Fibroblast of skin of scalp (primary cell): ENCODE measurements around the gene ASB8.
"Not testable (repeated sequence)": the region's sequence is repeated elsewhere in the genome, so short reads cannot be mapped to it uniquely, and the experiment has no call there.

Experiments
- DNase-seq: peaks from one replicate; pipeline ENCODE4 v3.0.0-alpha.2; 2013

The ASB8 gene

DNA sequence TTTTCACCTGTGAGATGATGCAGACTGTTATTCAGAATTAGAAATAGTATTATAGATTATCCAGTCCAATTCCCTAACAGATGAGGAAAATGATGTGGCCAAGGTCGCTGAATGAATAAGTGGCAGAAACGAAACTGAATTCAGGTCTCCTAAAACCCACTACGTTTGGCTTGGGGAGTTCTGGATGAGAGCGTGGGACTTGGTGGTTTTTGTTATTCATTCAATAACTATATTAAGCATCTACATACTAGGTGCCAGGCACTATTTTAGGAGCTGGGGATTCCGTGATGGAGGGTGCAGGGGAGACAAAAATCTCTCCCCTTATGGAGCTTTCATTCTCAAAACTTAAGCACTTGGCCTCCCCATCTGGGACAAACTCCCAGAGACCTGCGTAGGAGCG, 25.3 kb upstream of the ASB8 start:
- no peak for DNase-seq

DNA sequence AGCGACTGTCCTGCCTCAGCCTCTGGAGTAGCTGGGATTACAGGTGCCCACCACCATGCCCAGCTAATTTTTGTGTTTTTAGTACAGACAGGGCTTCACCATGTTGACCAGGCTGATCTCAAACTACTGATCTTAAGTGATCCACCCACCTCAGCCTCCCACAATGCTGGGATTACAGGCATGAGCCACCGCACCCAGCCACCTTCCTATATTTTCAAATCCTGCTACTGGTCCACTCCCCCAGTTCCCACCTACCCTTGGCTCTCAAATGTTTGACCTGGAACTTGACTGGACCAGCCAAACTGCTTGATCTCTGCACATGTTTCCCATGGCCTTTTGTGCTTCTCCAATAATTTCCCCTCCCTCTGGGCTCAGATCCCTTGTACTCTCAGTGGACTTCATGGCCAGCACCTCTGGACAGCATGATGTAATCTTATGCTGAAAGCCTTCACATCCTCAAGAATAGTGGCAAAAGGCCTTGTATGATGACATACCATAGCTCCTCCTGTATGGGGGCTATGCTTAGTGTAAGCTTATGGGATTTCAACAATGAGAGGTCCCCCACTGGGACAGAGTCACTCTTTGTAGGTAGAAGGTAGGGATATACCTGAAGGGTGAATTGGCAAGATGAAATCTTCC, 23.7 kb upstream of the ASB8 start:
- DNase-seq = no peak

DNA sequence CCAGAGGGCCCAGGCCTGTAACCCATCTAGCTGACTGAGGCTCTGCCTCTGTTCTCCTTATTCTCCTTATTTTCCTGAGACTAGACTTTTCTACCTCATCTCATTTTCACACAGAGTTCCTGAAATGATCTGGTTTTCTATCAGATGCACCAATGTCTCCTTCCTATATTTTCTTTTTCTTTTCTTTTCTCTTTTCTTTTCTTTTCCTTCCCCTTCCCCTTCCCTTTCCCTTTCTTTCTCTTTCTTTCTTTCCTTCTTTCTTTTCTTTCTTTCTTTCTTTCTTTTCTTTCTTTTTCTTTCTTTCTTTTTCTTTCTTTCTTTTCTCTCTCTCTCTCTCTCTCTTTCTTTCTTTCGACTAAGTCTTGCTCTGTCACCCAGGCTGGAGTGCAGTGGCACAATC, 23.1 kb upstream of the ASB8 start:
- no peak for DNase-seq

DNA sequence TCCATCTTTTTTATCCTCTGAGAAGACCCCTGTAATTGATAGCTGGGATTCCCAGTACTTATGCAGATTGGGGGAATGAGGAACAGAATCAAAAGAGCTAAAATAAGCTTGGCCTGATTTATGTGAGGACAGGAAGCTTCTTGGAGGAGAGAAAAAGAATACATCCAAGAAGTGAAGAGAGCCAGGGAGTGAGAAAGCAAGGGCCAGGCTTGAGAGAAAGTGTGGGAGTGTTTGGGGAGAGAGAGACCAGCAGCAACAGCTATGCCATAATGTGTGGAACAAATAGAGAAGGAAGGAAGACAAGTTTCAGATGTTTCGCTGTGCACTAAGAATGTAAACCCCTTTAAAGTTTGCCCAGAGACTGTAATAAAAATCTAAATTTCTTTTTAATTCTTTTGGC, 22.2 kb upstream of the ASB8 start:
- DNase-seq = no peak

DNA sequence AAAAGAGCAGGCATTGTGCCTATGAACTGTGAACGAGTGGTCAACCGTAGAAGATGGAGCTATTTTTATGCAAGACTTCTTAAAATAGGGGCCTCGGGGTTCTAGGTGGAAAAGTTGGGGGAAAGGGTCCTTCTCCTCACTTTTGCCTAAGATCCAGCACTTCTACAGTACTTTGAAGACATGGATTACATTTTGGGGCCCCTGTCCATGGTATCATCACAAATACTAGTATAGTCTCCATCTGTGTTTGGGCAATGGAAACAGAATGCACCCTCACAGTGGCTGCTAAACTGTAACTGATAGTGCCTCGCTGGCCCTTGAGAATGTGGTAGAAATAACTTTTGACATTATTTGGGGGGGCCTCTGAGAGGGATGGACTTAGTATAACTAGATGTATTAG, 20.7 kb upstream of the ASB8 start:
- no peak for DNase-seq

DNA sequence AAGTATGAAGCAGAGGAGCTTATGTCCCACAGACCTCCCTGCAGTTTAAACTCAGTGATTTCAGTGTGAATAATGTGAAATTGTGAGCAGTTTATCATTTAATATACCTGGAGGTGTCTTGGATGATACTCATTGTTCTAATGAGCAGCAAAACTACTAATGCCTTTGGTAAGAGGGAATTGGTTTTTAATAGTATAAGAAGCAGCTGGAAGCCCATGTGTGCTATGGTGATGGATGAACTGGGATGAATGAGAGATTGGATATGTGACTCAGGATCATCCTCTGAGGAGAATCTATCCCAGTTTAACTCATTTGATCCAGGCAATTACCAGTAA, 19.1 kb upstream of the ASB8 start:
- no peak for DNase-seq

DNA sequence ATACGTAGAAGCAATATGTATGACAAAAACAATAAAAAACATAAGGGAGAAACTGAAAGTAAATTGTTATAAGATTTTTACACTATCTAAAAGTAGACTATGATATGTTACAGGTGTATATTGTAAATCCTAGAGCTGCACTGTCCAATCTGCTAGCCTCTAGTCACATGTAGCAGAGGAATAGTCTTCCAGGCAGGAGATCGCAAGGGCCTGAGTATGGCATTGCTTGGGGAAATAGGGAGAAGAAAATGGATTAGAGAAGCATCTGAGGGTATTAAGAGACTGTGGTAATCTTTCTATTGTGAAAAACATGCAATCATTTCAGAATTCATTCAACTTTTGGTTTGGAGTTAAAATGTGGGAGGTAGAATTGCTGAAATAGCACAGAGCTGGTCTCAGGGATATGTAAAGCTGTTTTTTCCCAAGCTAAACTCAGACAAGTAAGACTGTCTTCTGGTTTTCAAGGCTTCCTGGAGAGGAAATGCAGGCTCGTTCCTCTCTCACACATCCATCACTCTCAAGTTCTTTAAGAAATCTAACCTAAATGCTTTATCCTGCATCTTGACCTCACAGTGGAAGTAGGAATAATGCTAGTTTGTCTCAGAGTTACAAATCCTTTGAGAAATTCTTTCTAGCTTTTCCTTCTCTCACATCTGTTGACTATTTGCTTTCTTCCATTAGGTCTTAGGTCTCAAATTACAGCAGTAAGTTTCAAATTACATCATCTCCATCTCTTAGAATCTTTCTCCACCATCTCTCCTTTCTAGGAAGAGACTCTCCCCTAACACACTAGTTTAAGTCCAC, 18.5 kb upstream of the ASB8 start:
- peak; percentile 32 for DNase-seq

DNA sequence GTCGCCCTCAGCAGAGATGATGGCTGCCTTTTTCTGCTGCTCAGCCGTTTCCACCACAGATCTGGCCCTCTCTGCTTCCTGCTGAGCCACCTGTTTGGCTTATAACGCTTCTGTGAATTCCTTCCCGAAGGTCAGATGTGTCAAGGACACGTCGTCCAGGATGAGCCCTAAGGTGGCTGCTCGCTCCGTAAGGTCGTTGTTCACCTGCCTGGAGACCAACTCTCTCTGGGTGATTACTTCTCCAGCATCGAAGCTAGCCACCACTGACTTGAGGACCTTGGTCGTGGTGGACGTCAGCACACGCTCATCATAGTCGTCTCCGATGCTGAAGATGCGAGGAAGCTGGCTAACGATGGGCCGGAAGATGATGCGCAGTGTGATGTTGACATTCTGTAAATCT, 11.7 kb upstream of the ASB8 start:
- no peak for DNase-seq

DNA sequence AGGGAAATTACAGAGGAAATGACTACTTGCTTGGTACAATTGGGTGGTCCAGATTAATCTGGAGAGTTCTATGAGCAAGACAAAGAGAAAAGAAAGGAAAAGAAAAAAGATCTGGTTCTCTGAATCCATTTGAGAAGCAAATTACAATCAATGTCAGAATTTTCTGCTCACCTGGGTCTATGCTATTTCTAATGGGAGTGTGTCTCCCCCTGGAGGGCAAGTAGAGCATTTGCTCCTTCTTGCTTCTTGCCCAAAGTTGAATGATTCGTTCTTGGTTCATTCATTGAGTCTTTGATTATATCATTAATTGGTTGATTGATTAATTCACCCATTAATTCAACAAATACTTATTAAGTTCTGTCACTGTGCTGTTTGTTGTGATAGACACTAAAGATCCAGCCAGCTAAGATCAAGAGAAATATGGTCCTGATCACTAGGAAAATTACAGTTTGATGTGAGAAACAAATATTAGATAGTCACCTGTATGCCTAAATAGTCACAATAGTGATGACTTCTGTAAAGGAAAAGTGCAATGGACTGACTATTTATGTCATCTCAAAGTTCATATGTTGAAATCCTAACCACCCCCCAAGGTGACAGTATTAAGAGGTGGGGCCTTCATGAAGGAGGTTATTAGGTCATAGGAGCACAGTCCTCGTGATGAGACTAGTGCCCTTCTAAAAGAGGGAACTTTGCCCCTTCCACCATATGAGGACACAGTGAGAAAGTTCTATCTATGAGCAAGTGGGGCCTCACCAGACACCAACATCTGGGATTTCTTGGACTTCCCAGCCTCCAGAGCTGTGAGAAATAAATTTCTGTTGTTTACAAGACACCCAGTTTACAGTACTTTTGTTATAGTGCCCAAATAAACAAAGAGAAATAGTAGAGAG, 8.0 kb upstream of the ASB8 start:
- DNase-seq = peak; percentile 55

DNA sequence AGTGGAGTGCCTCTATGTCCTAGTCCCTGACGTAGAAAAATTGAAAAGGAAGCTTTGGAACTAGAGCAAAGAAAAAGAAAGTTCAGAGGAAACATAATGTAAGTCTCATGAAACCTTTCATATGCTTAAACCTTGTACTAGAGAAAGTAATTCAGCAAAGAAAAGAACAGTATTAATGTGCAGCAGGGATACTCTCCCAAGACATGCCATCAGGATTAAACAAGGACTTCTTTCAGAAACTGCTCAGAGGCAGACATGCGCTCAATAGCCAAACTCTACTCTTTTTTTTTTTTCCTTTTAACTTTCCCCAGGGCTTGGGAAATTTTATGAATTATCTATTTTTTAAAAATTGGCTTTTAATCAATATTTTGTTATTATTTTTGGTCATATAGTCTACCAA, 7.1 kb upstream of the ASB8 start:
- no peak for DNase-seq

DNA sequence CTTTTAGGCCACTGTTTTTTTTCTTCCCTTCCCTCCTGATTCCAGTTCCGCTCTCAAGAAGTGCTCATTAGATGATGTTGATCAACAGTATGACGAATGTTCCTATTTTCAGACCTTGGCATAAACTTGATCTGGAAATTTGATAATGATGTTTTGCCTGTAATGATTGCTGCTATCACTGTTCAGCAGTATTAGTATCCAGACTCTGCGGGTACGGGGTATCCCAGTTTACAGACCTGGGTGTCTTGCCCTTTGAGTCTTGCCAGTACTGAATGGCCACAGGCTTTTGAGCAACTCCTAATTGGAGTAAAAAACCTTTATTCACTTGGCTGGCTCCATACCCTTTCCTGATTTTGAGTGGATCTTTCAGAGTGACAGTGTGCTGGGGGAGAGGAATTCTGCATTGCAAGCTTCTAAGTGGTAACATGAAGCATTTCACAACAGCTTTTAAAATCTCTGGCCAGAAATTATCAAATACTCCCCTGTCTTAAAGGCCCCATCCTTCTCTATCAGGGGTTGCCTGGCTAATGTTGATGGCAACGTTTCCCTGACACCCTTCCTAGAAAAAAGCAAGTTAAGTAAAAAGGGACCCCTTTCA, 5.9 kb upstream of the ASB8 start:
- DNase-seq = no peak

DNA sequence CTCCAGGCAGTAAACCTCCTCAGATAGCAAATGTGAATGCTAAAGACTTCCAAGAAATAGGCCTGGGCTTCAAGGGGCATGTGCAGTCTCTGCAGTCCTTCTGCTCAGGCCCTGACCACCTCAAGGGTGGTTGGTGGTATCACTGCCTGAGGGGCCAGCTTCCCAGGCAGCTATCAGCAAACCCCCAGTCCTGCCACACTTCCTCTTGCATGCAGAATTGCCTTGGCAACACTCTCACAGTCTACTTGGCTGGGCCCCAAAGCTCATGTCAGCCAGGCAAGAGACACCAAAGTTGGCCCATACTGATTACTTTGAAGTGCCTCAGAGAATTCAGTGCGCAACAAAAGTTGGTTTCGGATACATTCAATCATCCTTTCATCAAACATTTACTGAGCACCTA, 3.5 kb upstream of the ASB8 start:
- no peak for DNase-seq

DNA sequence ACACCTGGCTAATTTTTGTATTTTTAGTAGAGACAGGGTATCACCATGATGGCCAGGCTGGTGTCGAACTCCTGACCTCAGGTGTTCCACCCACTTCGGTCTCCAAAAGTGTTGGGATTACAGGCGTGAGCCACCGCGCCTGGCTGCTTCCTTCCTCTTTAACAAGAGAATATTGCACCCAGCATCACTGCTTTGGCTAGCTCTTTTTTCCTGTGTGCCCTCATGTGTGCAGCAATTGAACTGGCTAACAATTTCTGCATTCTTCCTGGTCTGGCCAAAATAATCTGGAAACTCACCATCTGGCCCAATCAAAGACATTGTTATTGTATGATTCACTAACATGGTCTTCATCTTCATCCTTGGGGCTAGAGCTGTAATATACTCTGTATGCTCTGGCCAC, 2.7 kb upstream of the ASB8 start:
- no peak for DNase-seq

DNA sequence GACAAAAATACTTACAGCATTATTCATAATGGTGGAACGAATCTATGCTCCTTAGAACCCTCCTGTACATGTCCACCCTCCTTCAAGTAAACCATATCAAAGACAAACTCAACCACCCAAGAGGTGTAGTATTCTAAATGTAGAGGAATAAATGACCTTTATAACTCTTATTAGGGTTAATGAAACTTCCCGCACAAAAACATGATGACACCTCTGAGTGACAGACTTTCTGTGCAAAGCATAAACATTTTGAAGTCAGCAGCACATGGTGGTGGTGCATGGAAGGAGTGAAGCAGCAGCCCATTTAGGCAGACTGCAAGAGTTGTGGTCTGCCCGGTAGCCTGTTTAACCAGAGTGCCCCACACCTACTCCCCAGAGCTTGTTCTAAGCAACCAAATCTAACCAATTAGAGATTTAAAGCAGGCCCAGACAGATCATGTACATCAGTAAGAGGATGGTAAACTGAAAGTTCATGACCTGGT, 615 bp upstream of the ASB8 start:
- DNase-seq = no peak

DNA sequence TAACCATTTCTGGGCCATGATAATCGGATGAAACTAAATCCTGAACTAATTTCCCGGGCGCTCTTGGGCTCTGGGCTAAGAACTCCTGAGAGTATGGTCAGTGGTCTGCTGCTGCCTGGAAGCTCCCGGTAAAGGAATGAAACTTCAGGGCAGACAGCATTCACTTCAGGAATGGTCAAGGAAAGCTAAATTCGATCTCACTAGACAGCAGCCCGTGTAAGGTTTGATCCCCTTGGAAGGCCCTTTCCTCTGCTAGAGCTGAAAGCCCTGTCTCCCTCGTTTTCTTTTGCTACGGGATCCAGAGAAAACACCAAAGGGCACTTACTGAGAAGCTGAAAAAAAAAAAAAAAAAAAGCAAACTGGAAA, 680 bp downstream of the ASB8 start:
- no peak for DNase-seq

DNA sequence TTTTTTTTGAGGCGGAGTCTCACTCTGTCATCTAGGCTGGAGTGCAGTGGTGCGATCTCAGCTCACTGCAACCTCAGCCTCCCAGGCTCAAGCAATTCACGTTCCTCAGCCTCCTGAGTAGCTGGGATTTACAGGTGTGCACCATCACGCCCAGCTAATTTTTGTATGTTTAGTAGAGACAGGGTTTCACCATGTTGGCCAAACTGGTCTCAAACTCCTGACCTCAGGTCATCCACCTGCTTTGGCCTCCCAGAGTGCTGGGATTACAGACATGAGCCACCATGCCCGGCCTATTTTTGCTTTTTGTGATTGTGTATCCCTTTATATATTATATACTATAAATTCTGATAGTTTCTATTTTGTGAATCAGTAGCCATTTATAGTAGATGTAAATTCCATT, 1.5 kb downstream of the ASB8 start:
- not testable (repeated sequence) for DNase-seq

DNA sequence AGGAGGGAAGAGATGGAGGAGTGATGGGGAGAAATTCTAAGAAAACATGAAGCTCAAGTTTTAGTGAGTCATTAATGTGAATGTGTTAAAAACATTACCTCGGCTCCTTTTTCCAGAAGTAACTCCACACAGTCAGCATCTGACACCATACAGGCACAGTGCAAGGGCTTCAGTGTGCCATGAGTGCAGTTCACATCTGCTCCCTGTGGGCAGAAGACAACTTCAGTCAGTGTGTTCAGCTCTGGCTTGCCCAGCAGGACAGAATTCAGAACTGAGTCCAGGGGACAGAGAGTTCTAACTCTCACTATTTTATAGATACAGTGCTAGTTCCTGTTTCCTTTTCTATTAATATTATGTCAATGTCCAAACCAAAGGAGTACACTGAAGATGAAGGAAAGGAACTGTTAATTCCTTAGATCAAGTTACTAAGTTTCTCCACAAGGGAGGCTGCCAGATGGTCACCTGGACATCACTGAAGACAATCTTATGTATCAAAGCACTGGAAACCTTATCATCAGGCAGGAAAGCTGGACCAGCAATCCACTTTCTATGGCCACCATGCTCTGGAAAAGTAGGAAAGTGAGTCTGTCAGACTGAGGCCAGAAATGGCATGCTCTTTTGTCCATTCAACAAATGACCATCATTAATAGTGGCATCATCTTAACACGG, 6.1 kb downstream of the ASB8 start:
- DNase-seq = no peak

DNA sequence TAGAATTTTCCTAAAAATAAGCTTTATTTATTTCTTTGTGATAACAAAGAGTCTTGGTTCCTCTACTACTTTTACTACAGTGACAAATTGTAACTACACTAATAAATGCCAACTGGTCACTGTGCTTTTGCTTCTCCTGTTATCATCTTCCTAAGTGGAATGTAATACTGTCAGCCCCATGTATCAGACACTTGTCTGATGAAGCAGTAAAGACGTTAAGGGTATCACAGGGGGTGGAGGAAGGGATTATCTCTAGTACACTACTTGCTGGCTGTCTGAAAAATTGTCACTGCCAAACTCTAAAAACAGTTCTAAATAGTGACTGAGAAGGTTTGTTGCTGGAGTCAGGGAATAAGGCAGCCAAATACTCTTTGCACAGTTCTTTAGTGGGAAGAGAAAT, 11.3 kb downstream of the ASB8 start:
- no peak for DNase-seq

DNA sequence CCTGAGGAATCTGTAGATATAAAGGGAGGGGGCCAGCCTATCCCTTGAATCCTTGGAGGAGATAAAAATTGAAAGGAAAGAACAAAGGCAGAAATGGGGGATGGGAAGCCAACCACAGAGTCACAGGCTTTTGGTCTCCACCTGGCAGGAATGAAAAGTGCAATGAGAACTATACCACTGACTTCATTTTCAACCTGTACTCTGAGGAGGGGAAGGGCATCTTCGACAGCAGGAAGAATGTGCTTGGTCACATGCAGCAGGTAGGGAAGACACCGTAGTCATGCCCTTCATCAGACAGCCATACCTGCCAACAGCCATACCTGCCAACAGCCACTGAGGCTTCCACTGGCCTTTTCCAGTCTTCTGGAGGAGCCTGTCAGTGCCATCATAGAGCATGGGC, 13.4 kb downstream of the ASB8 start:
- DNase-seq = no peak

DNA sequence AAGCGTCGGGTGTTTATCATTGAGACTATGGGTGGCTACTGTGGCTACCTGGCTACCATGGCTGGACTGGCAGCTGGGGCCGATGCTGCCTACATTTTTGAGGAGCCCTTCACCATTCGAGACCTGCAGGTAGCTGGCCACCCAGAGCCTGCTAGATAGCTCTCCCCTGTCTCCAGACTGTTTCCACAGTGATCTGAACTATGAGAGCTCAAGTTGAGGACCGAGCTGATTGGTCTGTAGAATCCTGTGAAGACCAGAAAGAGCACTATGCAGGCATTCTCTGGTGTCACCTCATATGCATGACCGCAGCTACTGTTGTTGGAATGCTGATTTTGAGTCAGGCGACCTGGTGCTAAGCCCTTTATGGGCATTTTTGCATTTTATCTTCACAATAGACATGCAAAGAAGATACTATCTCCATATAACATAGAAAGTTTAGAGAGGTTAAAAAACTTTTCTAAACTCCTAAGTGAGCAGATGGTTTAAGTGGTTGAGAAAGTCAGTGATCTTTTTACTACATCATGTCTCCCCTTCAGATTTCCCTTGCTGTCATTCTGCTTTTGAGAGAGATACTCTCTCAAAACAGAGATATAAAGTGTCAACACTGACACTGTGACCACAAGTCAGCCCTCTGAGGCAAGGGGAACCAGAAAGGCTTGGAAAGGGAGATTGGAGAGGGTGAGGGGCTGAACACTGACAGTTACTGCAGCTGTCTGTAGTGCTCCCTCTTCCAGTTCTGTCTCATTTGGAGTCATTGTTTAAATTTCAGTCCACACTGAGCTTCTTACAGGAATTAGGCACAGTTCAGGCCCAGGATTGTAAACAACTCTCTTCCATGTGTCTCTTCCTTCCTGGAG, 14.3 kb downstream of the ASB8 start:
- DNase-seq = no peak

DNA sequence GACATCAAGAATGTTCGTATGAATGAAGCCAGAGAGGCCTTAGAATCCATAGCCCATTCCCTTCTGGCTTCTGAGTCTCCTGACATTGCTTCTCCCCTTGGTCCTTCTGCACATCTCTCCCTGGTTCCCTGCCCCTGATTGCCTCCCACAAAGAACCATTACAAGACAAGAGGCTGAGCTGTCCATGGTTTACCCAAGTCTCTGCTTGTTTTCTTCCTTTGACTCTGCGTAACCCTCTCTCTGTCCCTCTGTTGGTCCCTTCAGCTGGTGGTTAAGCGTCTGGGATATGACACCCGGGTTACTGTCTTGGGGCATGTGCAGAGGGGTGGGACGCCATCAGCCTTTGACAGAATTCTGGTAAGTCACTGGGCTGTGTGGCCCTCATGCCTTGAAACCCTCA, 22.3 kb downstream of the ASB8 start:
- DNase-seq = no peak

DNA sequence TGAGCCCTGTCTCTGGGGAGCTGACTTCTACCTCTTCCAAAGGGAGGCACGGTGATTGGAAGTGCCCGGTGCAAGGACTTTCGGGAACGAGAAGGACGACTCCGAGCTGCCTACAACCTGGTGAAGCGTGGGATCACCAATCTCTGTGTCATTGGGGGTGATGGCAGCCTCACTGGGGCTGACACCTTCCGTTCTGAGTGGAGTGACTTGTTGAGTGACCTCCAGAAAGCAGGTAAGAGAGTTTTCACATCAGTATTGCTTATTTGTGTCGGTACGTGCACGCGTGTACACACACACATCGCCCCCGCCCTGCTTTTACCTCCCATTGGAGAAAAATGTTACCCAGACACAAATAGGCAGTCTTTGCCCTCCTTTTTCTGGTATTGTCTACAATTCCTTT, 24.5 kb downstream of the ASB8 start:
- DNase-seq = no peak
